GM12878 (cell line): ENCODE data around the gene MRPS22. TPM values are rescaled to one million over a fixed set of nuclear protein-coding genes. Genes with fewer than 3 reads are reported as not detected.

Experiments
- ATAC-seq: fragments of 200-7000 bp; cut with Tn5 transposase; 3 replicates; pipeline ENCODE4 v1.9.1; 2020; ENCODE audit warnings: mild to moderate bottlenecking, moderate library complexity
- BruUV-seq: library from RNA; stranded (reverse); fragments of 400-500 nt; replicated peaks from 2 replicates; lab custom pipeline; 2021; lab: Mats Ljungman, UMichigan
- CTCF ChIA-PET: fragments of 300-600 bp; sonication (Branson Sonifier 250); formaldehyde crosslinking; extraction: SDS; loops from one replicate; lab custom pipeline; 2021; ENCODE audit warnings: inconsistent platforms; lab: Yijun Ruan, JAX
- POLR2A ChIA-PET: fragments of 350-600 bp; formaldehyde crosslinking; extraction: SDS; loops from one replicate; lab custom pipeline; 2021; ENCODE audit warnings: inconsistent platforms; lab: Charles Lee
- RAD21 ChIA-PET: fragments of 300-600 bp; sonication (Branson Sonifier 250); formaldehyde crosslinking; loops from one replicate; lab custom pipeline; 2023; ENCODE audit warnings: antibody characterized with exemption; ENCODE audit not compliant: unreplicated experiment; lab: Charles Lee
- SMC1A ChIA-PET: fragments of 300-600 bp; sonication (Branson Sonifier 250); formaldehyde crosslinking; loops from one replicate; lab custom pipeline; 2023; ENCODE audit not compliant: unreplicated experiment, uncharacterized antibody; lab: Charles Lee
- DNase-seq: peaks from one replicate; pipeline ENCODE4 v3.0.0-alpha.2; 2011; ENCODE audit warnings: low read depth, low spot score
- FAIRE-seq: peaks from 3 replicates; lab custom pipeline; 2011; peaks lifted over from hg19 to GRCh38; lab: Jason Lieb, UNC
- H2AFZ ChIP-seq: 2 replicates; pipeline ENCODE4 v1.6.0; 2011; ENCODE audit warnings: low read depth, low read length, control low read depth; ENCODE audit not compliant: control insufficient read depth
- H3K27ac ChIP-seq: 2 replicates; pipeline ENCODE4 v1.5.1; 2011; ENCODE audit warnings: control low read depth; ENCODE audit not compliant: control insufficient read depth, insufficient read depth
- H3K27me3 ChIP-seq, 2 experiments: replicated peaks in 1 of 2; 2 replicates each; pipeline versions ENCODE4 v1.6.0 to v1.6.1; 2011; ENCODE audit warnings: low read length in 1 of 2; ENCODE audit not compliant: control insufficient read depth in 2 of 2, insufficient read depth in 2 of 2
- H3K36me3 ChIP-seq, 2 experiments: 2 replicates each; pipeline ENCODE4 v1.5.1; 2011; ENCODE audit warnings: low read length in 1 of 2; ENCODE audit not compliant: control insufficient read depth in 2 of 2, insufficient read depth in 2 of 2
- H3K4me1 ChIP-seq: 2 replicates; pipeline ENCODE4 v1.6.1; 2011; ENCODE audit warnings: mild to moderate bottlenecking, low read length, moderate library complexity, mixed read lengths; ENCODE audit not compliant: control insufficient read depth, insufficient read depth
- H3K4me2 ChIP-seq: 2 replicates; pipeline ENCODE4 v1.6.0; 2011; ENCODE audit warnings: control low read depth; ENCODE audit not compliant: control insufficient read depth, insufficient read depth
- H3K4me3 ChIP-seq: fragments of 200-600 bp; sonication (generic); 2 replicates; pipeline ENCODE4 v1.5.1; 2016
- H3K79me2 ChIP-seq: 2 replicates; pipeline ENCODE4 v1.6.0; 2011; ENCODE audit warnings: low read length; ENCODE audit not compliant: control insufficient read depth, insufficient read depth
- H3K9ac ChIP-seq: 2 replicates; pipeline ENCODE4 v1.8.0; 2011; ENCODE audit warnings: low read length, control low read depth, mixed read lengths; ENCODE audit not compliant: control insufficient read depth, insufficient read depth
- H3K9me3 ChIP-seq: replicated peaks from 3 replicates; pipeline ENCODE4 v1.5.1; 2011; ENCODE audit warnings: mild to moderate bottlenecking, low read length; ENCODE audit not compliant: control insufficient read depth, insufficient read depth
- H4K20me1 ChIP-seq: 2 replicates; pipeline ENCODE4 v1.6.0; 2011; ENCODE audit not compliant: control insufficient read depth, insufficient read depth
- ATF3 ChIP-seq: IDR thresholded peaks from 2 replicates; pipeline ENCODE4 v1.6.1; 2011; ENCODE audit warnings: low read depth, mild to moderate bottlenecking, low read length, moderate library complexity, borderline replicate concordance; ENCODE audit errors: extremely low read depth
- BMI1 ChIP-seq: fragments of 450-650 bp; IDR thresholded peaks from 2 replicates; pipeline ENCODE4 v1.6.1; 2016; ENCODE audit warnings: mild to moderate bottlenecking, moderate library complexity, borderline replicate concordance
- CHD1 ChIP-seq: IDR thresholded peaks from 2 replicates; pipeline ENCODE4 v1.6.1; 2012; ENCODE audit warnings: low read depth, low read length, improper control_type of control experiment
- CTCF ChIP-seq, 3 experiments: IDR thresholded peaks in 2 of 3; conservative IDR thresholded peaks in 1 of 3; 2 replicates each; pipeline ENCODE4 v1.5.1; 2011; ENCODE audit warnings: low read depth in 3 of 3, low read length in 3 of 3, mild to moderate bottlenecking in 3 of 3, control low read depth in 2 of 3, moderate library complexity in 2 of 3, inconsistent platforms in 1 of 3, mixed read lengths in 1 of 3; ENCODE audit not compliant: control insufficient read depth in 2 of 3, insufficient read depth in 1 of 3; ENCODE audit errors: extremely low read depth in 1 of 3
- EGR1 ChIP-seq, 2 experiments: IDR thresholded peaks; 1 replicate in 1 of 2; 2 replicates in 1 of 2; pipeline ENCODE4 v1.6.1; 2011 to 2012; ENCODE audit warnings: low read depth in 2 of 2, low read length in 2 of 2, borderline replicate concordance in 1 of 2, mild to moderate bottlenecking in 1 of 2, moderate library complexity in 1 of 2
- ESRRA ChIP-seq: IDR thresholded peaks from 2 replicates; pipeline ENCODE4 v1.6.1; 2012; ENCODE audit warnings: mild to moderate bottlenecking, low read length, improper control_type of control experiment
- GATAD2B ChIP-seq: fragments of 450-650 bp; conservative IDR thresholded peaks from 2 replicates; pipeline ENCODE4 v1.6.1; 2017; ENCODE audit warnings: low read depth, mild to moderate bottlenecking, moderate library complexity
- IRF4 ChIP-seq: IDR thresholded peaks from 2 replicates; pipeline ENCODE4 v1.6.1; 2011; ENCODE audit warnings: low read depth, low read length
- KDM1A ChIP-seq: fragments of 200-600 bp; sonication (generic); IDR thresholded peaks from 2 replicates; pipeline ENCODE4 v1.6.1; 2016; ENCODE audit warnings: borderline replicate concordance
- MEF2B ChIP-seq: fragments of 450-650 bp; IDR thresholded peaks from 2 replicates; pipeline ENCODE4 v1.6.1; 2018; ENCODE audit warnings: mild to moderate bottlenecking, moderate library complexity; ENCODE audit not compliant: partially characterized antibody, poor library complexity, severe bottlenecking
- MLLT1 ChIP-seq: fragments of 450-650 bp; IDR thresholded peaks from 2 replicates; pipeline ENCODE4 v1.6.1; 2016; ENCODE audit warnings: mild to moderate bottlenecking
- MTA3 ChIP-seq: IDR thresholded peaks from 2 replicates; pipeline ENCODE4 v1.6.1; 2012; ENCODE audit warnings: low read length, inconsistent platforms, borderline replicate concordance
- NKRF ChIP-seq: fragments of 450-650 bp; conservative IDR thresholded peaks from 2 replicates; pipeline ENCODE4 v1.6.1; 2017; ENCODE audit warnings: mild to moderate bottlenecking, moderate library complexity
- NR2C1 ChIP-seq: fragments of 450-650 bp; IDR thresholded peaks from 2 replicates; pipeline ENCODE4 v1.6.1; 2017; ENCODE audit warnings: antibody characterized with exemption, mild to moderate bottlenecking, moderate library complexity
- RBBP5 ChIP-seq: fragments of 200-600 bp; sonication (generic); conservative IDR thresholded peaks from 2 replicates; pipeline ENCODE4 v1.6.1; 2016
- ZBTB33 ChIP-seq: fragments of 450-650 bp; IDR thresholded peaks from 2 replicates; pipeline ENCODE4 v1.6.1; 2017; ENCODE audit warnings: mild to moderate bottlenecking
- WGBS: methylation state at CpG from one replicate; pipeline ENCODE4 v1.1.6; 2016; ENCODE audit warnings: low lambda C conversion rate; ENCODE audit not compliant: insufficient replicate concordance, insufficient coverage; ENCODE audit errors: missing lambda C conversion rate; 5-methylcytosine and 5-hydroxymethylcytosine counted together
- in situ Hi-C: fragments of 300-500 bp; cut with MboI; formaldehyde crosslinking; loops from 9 replicates; pipeline ENCODE4 v1.14.3; 2018; ENCODE audit warnings: mixed read lengths
- intact Hi-C: fragments of 100-400 bp; cut with micrococcal nuclease; formaldehyde crosslinking; loops from one replicate; pipeline ENCODE4 v1.14.2; 2022; ENCODE audit not compliant: unreplicated experiment
- polyA plus RNA-seq, 11 experiments: library from polyadenylated mRNA; depleted of rRNA in 4 of 11; unstranded in 6 of 11; stranded (reverse) in 5 of 11; fragments of >200 nt; fragmentation: Nextera tagmentation in 4 of 11; fragmentation: Illumina TruSeq in 1 of 11; extraction: Ambion mirVana in 4 of 11; extraction: Trizol in 1 of 11; gene quantifications; 1 replicate in 1 of 11; 2 replicates in 10 of 11; pipeline versions ENCODE4 v1.2.1 to v1.2.3, GENCODE V29; 2011 to 2016; ENCODE audit warnings: inconsistent platforms in 2 of 11, missing spikeins in 2 of 11, low read depth in 1 of 11
- total RNA-seq, 4 experiments: library from RNA; depleted of rRNA in 3 of 4; stranded (reverse); fragments of >200 nt in 3 of 4; fragmentation: Illumina TruSeq in 1 of 4; extraction: Trizol in 1 of 4; gene quantifications; 2 replicates each; pipeline versions ENCODE4 v1.2.1 to v1.2.3, GENCODE V29; 2013 to 2021

MRPS22 gene
- total and polyA plus RNA-seq, 10 of the 15 experiments (the other 5 are each of a cell fraction or from before 2014, with no cell fraction given), result 44.3 to 146 (median 75.2) TPM

- H3K4me1 ChIP-seq, result no peaks in the 10 kb centered on the region
- no peak overlapping the region for H3K9ac ChIP-seq
- RAD21 ChIA-PET, result no interaction called here
- SMC1A ChIA-PET, result interaction anchor here (1.0 to 1.4 kb wide), 2 partner anchors 12 to 190 kb away, joined by 3 to 4 read pairs; no protein-coding TSS in a partner anchor
- 44% methylated on average over 12 of the region's 12 CpGs for WGBS
- intact Hi-C loops, result no loop called here
- H3K27me3 ChIP-seq, result peaks cover 0 to 3% of the 10 kb centered on the region in 2 experiments; a peak in 1 of 4 replicates
- POLR2A ChIA-PET, result no interaction called here
- ATAC-seq (no peak), DNase-seq (no peak), FAIRE-seq (no peak)
- no peaks in the 10 kb centered on the region for H3K36me3 ChIP-seq
- H3K79me2 ChIP-seq, result no peaks in the 10 kb centered on the region
- no peaks in the 10 kb centered on the region for H3K9me3 ChIP-seq
- TF ChIP-seq MLLT1 (no peak), ESRRA (no peak), NR2C1 (no peak), ZBTB33 (no peak), CTCF (IDR thresholded peaks at IDR 0.05 in 2 of 3, conservative IDR thresholded peaks at IDR 0.05 in 1 of 3; ENCODE audit: control insufficient read depth in 2 of 3, extremely low read depth in 1 of 3, insufficient read depth in 1 of 3, low read depth in 3 of 3, low read length in 3 of 3) (no peak), RBBP5 (no peak), MEF2B (no peak), MTA3 (no peak), IRF4 (no peak), BMI1 (no peak), ATF3 (no peak), GATAD2B (no peak), CHD1 (no peak), EGR1 (IDR thresholded peaks at IDR 0.05; ENCODE audit: borderline replicate concordance in 1 of 2, low read depth in 2 of 2, low read length in 2 of 2) (no peak), NKRF (no peak), KDM1A (no peak)
- CTCF ChIA-PET, result interaction anchor here (1.1 to 2.0 kb wide), 2 partner anchors 26 to 113 kb away, joined by 3 to 7 read pairs; no protein-coding TSS in a partner anchor
- H4K20me1 ChIP-seq, result no peaks in the 10 kb centered on the region
- no peak overlapping the region for H3K4me2 ChIP-seq
- H2AFZ ChIP-seq, result no peak overlapping the region
- in situ Hi-C loops, result no loop called here
- no TSS peak for BruUV-seq
- H3K27ac ChIP-seq, result no peak overlapping the region
- H3K4me3 ChIP-seq, result no peak overlapping the region
Measured at GRCh38 chr3:139302084-139302800, 41.6 kb upstream of the MRPS22 start.
